ENCODE results near the gene PCDHGA1. TPM values are rescaled to one million over a fixed set of nuclear protein-coding genes. Genes with fewer than 3 reads are reported as not detected.

The PCDHGA1 gene
- total and polyA plus RNA-seq, 2 of the 4 experiments (the other 2 are of a cell fraction) = 0.90 to 0.92 TPM

GRCh38 chr5:141515141-141515540, 184.8 kb downstream of the PCDHGA1 start:
- H3K4me2 ChIP-seq (ENCODE audit: low read depth, low read length) = no peak overlapping the region
- ATAC-seq (ENCODE audit: low read depth) = no peak
- in situ Hi-C loops (cut with MboI; ENCODE audit: low sequenced_read_pairs) = no loop called here

More at GRCh38 chr5:141515141-141515540, 184.8 kb downstream of the PCDHGA1 start:
- peak overlapping the region; percentile 11; the same call in 1 of the 2 replicates for H3K18ac ChIP-seq (ENCODE audit: low read depth, low read length)
- ChIA-PET CTCF (interaction anchor here (1.6 kb wide), 1 partner anchor 40 kb away, joined by 6 read pairs; the partner anchor contains the start of gene PCDHGC3), POLR2A (ENCODE audit: unreplicated experiment) (interaction anchor here (0.5 kb wide), 1 partner anchor 475 kb away, joined by 5 read pairs; no protein-coding TSS in a partner anchor)
- peaks cover 54% of the 10 kb centered on the region for H3K4me1 ChIP-seq (ENCODE audit: control insufficient read depth, insufficient read depth, low read length)
- H3K9ac ChIP-seq (ENCODE audit: low read depth, low read length) = no peak overlapping the region
- TSS peak; percentile 86 for BruUV-seq (replicated peaks)
- H4K20me1 ChIP-seq (ENCODE audit: insufficient read depth, low read length) = no peaks in the 10 kb centered on the region
- dilution Hi-C loops (cut with HindIII; ENCODE audit: low sequenced_read_pairs, unreplicated experiment) = no loop called here
- no peak overlapping the region for H2AFZ ChIP-seq (replicated peaks; ENCODE audit: low read length, poor library complexity)
- H2AK5ac ChIP-seq (ENCODE audit: low read depth, low read length) = peak overlapping the region; percentile 40; the same call in 1 of the 2 replicates
- H3K14ac ChIP-seq (replicated peaks; ENCODE audit: low read depth, low read length) = peak overlapping the region; percentile 92
- H3K4ac ChIP-seq (ENCODE audit: low read depth, low read length) = peak overlapping the region; percentile 96
- H3K27me3 ChIP-seq (ENCODE audit: control insufficient read depth, insufficient read depth, low read length) = no peaks in the 10 kb centered on the region
- peak overlapping the region in 1 of 2 experiments; percentile 81; a peak in 1 of 4 replicates for H4K8ac ChIP-seq (ENCODE audit: low read depth in 2 of 2, low read length in 2 of 2)
- peaks cover 38% of the 10 kb centered on the region for H3K9me1 ChIP-seq (ENCODE audit: insufficient read depth, low read length)
- WGBS, 2 experiments (ENCODE audit: extremely low coverage in 2 of 2, insufficient read length in 1 of 2) = 80% methylated on average over 1 of the region's 3 CpGs; no CpG with 5 or more reads in 1 of the 2 experiments
- peak overlapping the region; percentile 26; the same call in 1 of the 2 replicates for H3K27ac ChIP-seq (ENCODE audit: insufficient read depth, low read length)
- H2BK5ac ChIP-seq (ENCODE audit: low read depth, low read length, poor library complexity, severe bottlenecking) = no peak overlapping the region
- H3K4me3 ChIP-seq (ENCODE audit: insufficient read depth, low read depth, low read length) = no peak overlapping the region
- H2BK20ac ChIP-seq (ENCODE audit: low read depth, low read length) = no peak overlapping the region
- H3K79me1 ChIP-seq (ENCODE audit: low read depth in 1 of 2, low read length in 2 of 2) = peaks cover 12 to 64% of the 10 kb centered on the region in 2 experiments
- H2BK120ac ChIP-seq (ENCODE audit: low read depth, low read length) = peak overlapping the region; percentile 86; the same call in 1 of the 2 replicates
- intact Hi-C loops (cut with micrococcal nuclease) = no loop called here
- peaks cover 21% of the 10 kb centered on the region for H3K36me3 ChIP-seq (ENCODE audit: control insufficient read depth, insufficient read depth, low read length)
- no peak for DNase-seq
- H4K5ac ChIP-seq (ENCODE audit: low read depth, low read length) = peak overlapping the region; percentile 36; the same call in 1 of the 2 replicates
- H3K9me3 ChIP-seq (ENCODE audit: control insufficient read depth, insufficient read depth, low read length) = no peaks in the 10 kb centered on the region
- no peak overlapping the region for H3K56ac ChIP-seq (ENCODE audit: extremely low read depth, insufficient read depth, low read length)
- peak overlapping the region; percentile 32; the same call in 1 of the 2 replicates for H4K91ac ChIP-seq (ENCODE audit: insufficient read depth, low read depth, low read length)
- H2AK9ac ChIP-seq (replicated peaks; ENCODE audit: low read depth, low read length, poor library complexity) = peak overlapping the region; percentile 25
- TF ChIP-seq FOS (IDR thresholded peaks at IDR 0.05; ENCODE audit: low read depth, low read length) (no peak), MAZ (IDR thresholded peaks at IDR 0.05; ENCODE audit: borderline replicate concordance, low read depth, low read length) (no peak), RFX5 (IDR thresholded peaks at IDR 0.05; ENCODE audit: low read depth, low read length) (no peak), SMC3 (IDR thresholded peaks at IDR 0.05; ENCODE audit: low read depth, low read length) (no peak), BHLHE40 (IDR thresholded peaks at IDR 0.05; ENCODE audit: low read depth, low read length) (no peak)
- H3K23ac ChIP-seq (ENCODE audit: low read depth, low read length) = peak overlapping the region; percentile 3; the same call in 1 of the 2 replicates
- peak overlapping the region; percentile 46; the same call in 1 of the 3 replicates for H2BK15ac ChIP-seq (ENCODE audit: low read depth, low read length)
